HG03432 (cell line): ENCODE measurements around the gene DHX30.
A peak's percentile ranks its signal among the peaks of the same experiment; 100 is the strongest.
"Not testable (repeated sequence)": the region's sequence is repeated elsewhere in the genome, so short reads cannot be mapped to it uniquely, and the experiment has no call there.

Experiments
- ATAC-seq: cut with Tn5 transposase; IDR thresholded peaks from one replicate; pipeline ENCODE4 v1.9.1; 2021; ENCODE audit warnings: mild to moderate bottlenecking, moderate library complexity; ENCODE audit not compliant: unreplicated experiment

The DHX30 gene

DNA sequence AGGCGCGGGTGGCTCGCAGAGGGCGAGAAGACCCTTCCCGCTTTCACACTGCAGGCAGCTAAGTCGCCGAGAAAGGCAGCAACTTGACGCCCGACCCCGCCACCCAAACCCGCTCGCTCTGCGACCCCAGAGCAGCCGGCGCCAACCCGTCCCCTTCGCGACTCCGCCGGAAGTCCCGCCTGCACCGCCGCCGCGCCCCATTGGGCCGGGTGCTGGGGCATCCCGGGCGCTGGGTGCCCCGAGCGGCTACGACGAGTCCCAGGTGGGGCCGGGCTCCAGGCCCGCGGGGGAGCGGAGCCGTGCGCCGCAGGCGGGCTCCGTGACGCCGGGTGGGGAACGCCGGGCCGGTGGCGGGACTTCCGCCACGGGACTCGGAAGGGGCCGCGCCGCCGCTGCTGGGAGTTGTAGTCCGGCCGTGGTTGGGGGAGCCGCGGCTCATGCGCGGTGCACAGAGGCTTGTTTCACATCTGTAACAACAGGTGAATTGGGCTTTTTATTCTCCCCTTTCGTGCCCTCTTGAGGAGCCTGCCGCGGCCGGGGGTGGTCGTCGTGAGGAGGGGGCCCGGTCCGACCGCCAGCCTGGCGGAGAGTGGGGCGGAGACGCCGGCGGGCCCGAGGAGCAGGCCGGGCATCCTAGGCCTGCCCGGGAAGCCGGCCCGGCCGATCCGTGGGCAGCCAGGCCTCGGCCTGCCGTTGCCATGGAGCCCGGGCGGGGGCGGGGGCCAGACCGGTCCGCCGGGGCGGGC, at the start of gene DHX30:
Gene DHX30 (plus strand): TSS at position 405 of the 746 bp plus-strand sequence. CDS start 7,546 bp downstream, outside the sequence.
- ATAC-seq, result peak; percentile 89

DNA sequence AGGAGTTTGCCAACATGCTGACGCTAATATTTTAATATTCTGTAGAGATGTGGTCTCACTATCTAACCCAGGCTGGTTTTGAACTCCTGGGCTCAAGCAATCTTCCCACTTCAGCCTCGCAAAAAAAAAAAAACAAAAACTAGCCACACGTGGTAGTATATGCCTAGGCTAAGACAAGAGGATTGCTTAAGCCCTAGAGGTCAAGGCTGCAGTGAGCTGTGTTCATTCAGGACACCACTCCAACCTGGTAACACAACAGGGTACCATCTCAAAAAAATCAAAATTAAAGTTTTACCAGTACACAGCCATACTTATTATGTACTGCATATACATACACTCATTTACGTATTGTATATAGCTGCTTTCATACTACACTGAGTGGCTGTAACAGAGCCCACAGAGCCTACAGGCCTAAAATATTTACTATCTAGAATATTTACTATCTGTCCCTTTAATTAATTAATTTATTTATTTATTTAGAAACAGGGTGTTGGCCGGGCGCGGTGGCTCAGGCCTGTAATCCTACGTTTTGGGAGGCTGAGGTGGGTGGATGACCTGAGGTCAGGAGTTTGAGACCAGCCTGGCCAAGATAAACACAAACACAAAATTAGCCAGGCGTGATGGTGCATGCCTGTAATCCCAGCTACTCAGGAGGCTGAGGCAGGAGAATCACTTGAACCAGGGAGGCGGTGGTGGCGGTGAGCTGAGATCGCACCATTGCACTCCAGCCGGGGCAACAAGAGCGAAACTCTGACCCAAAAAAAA, 44.5 kb upstream of the DHX30 start:
- no peak for ATAC-seq

DNA sequence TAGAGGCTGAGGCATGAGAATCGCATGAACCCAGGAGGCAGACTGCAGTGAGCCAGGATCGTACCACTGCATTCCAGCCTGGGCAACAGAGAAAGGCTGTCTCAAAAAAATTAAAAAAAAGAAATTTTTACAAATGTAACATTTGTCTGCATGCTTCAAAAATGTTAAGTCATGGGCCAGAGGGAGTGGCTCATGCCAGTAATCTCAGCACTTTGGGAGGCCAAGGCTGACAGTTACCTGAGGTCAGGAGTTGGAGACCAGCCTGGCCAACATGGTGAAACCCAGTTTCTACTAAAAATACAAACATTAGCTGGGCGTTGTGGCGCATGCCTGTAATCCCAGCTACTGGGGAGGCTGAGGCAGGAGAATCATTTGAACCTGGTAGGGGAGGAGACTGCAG, 42.7 kb upstream of the DHX30 start:
- not testable (repeated sequence) for ATAC-seq

DNA sequence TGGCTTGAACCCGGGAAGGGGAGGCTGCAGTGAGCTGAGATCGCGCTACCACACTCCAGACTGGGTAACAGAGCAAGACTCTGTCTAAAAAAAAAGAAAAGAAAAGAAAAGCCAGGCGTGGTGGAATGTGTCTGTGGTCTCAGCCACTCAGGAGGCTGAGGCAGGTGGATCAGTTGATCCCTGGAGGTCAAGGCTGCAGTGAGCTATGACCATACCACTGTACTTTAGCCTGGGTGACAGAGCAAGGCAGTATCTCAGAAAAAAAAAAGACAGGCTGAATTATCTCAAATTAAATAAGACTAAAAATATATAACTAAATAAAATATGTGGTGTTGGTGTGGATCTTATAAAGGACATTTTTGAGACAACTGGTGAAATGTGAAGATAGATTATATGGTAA, 41.9 kb upstream of the DHX30 start:
- no peak for ATAC-seq

- no peak for ATAC-seq
Measured at GRCh38 chr3:47762233-47762632, 40.7 kb upstream of the DHX30 start.

GRCh38 chr3:47766186-47766585, 36.8 kb upstream of the DHX30 start:
- ATAC-seq, result no peak

- ATAC-seq, result no peak
Measured at GRCh38 chr3:47772047-47772446, 30.9 kb upstream of the DHX30 start.

DNA sequence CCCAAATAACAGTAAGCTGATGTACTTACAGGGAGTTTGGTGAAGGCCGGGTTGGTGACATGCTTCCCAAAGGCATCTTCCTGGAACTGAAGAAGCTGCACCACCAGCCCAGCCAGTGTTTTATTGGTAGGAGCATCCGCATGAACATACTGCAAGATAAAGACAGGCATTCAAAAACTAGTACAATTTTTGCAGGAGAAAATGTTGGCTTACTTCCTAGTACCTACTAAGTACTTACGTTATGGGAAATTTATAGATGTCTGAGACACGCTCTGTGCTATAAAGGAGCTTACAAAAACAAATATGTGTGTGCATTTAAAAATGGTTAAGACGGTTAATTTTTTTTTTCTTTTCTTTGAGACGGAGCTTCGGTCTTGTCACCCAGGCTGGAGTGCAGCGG, 30.1 kb upstream of the DHX30 start:
- no peak for ATAC-seq

DNA sequence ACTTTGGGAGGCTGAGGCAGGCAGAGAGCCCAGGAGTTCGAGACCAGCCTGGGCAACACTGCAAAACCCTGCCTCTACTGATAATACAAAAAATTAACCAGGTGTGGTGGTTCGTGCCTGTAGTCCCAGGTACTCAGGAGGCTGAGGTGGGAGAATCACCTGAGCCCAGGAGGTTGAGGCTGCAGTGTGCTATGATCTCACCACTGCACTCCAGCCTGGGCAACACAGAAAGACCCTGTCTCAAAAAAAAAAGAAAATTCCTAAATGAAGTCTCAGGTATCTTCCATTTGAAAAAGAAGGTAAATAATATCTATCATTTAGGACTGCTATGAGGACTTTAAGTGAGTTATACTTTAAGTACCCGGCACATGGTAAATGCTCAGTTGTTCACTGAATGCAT, 24.2 kb upstream of the DHX30 start:
- no peak for ATAC-seq

DNA sequence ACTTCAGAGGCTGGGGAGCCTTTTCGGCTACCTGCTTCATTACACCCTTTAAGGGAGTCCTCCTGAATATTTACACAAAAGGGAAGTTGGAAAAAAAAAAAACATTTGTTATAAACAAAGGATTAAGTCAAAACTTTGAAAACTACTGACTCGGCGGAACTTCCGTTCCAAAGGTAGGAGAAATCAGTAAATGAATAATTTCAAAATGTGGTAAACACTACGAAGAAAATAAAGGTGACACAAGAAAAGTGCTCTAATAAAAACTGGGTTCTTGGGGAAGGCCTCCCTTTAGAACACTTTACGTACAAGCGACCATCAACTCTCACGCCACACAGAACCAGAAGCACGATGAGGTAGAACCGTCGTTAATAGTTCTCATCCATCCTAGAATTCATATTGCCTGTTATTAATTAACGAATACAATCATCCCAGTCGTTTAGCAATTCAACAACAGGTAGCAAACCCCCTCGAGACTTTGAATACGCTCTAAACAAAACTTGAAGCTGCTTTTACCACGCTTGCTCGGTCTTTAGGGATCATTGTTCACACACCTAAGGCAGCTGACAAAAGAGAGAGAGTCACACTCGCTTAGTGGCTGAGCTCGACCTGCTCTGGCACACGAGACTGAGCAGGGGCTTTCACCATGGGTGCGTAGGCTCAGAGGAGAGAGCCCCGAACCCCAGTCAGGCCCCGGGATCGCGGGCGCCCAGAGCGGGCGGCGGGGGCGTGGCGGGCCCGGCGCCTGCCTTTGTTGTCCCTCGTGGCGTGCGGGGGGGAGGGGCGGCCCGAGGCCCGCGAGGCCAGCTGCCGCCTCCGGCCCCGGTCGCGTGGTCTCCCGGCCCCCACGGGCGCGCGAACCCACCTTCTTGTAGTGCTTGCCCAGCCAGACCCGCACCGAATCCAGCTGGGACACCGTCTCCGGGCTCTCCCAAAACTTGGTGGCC, 21.9 kb upstream of the DHX30 start:
- peak; percentile 44 for ATAC-seq

GRCh38 chr3:47781685-47782445, 21.1 kb upstream of the DHX30 start, which contains the start of gene SMARCC1:
Gene SMARCC1, minus strand, starts transcription at chr3:47781893. Its CDS starts 96 bp downstream, at chr3:47781797.
- peak; percentile 81 for ATAC-seq

GRCh38 chr3:47782446-47783308, 20.3 kb upstream of the DHX30 start:
- ATAC-seq, result no peak

GRCh38 chr3:47783673-47784072, 19.3 kb upstream of the DHX30 start:
- ATAC-seq, result no peak

GRCh38 chr3:47791193-47791855, 11.6 kb upstream of the DHX30 start:
- no peak for ATAC-seq

DNA sequence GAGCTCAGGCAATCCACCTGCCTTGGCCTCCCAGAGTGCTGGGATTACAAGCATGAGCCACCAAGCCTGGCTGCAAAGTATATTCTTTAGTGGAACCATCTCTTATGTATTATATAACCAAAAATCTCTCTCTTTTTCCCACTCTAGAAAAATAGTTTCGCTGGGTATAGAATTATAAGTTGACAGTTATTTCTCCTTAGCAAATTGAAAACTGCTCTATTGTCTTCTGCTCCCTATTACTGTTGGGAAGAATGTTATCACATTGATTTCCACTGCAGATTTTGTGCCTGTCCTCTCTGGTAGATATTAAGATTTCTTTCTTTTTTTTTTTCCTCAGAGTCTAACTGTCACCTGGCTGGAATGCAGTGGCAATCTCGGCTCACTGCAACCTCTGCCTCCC, 10.2 kb upstream of the DHX30 start:
- ATAC-seq, result no peak

DNA sequence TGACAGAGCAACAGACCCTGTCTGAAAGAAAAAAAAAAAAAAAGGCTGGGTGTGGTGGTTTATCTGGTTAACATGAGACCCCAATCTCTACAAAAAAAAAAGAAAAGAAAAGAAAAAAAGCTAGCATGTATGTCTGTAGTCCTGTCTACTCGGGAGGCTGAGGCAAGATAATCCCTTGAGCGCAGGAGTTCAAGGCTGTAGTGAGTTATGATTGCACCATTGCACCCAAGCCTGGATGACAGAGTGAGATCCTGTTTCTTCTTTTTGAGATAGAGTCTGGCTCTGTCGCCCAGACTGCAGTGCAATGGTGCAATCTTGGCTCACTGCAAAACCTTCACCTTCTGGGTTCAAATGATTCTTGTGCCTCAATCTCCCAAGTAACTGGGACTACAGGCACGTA, 8.4 kb upstream of the DHX30 start:
- no peak for ATAC-seq

DNA sequence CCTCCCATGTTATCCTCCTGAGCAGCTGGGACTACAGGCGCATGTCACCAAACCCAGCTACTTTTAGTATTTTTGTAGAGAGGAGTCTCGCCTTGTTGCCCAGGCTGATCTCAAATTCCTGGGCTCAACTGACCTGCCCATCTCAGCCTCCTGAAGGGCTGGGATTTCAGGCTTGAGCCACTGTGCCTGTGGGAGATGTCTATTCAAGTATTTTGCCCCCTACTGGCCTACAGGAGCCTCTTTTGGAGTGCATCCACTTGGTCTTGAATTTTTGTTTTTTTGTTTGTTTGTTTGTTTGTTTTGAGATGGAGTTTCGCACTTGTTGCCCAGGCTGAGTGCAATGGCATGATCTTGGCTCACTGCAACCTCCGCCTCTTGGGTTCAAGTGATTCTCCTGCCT, 3.2 kb upstream of the DHX30 start:
- no peak for ATAC-seq

DNA sequence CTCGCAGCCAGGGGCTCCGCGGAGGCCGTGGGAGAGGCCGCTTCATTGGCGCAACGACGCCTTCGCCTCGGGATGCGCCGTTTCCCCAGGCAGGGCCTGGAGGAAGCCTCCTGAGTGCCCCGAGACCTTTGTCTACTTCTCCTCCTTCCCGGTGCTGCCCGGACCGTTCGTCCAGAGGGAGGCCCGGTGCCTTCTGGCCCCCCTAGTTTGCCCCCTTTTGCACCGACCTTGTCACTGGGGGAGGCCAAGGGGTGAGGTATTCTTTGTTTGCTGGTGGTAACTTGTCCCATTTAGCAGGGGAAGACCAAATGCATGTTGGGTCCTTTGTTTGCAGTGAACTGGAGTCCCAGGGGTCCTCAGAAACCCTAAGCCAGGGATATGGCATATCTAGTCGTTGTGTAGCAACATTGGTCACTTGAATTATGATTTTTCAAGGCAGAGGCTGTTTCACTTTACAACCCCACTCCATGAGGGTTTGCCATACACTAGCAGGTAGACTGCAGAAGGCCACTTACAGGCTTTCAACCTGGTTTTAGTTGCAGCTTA, 615 bp downstream of the DHX30 start:
- no peak for ATAC-seq

DNA sequence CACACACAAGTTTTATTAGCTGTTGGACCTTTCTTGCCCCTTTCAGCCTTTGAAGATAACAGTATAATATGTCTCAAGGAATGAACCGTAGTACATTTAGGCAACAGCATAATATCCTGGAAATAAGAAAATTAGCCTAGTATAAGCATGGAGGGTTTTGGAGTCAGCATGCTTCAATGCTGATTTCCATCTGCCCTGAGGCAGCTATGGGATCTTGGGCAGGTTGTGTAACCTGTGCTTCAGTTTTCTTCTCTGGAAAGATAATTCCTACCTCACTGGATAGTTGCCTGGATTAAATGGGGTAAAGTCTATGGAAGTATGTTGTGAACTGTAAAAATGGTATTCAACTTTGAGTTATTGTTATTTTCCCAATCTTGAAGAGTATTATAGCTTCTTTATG, 1.6 kb downstream of the DHX30 start:
- no peak for ATAC-seq
